NCI-H2227 (cell line): ENCODE data around the gene ACTRT3.

Experiments used
- DNase-seq: peaks from one replicate; lab custom pipeline; 2025; ENCODE audit not compliant: unreplicated experiment; lab: John Stamatoyannopoulos, UW

ACTRT3 gene

GRCh38 chr3:169769287-169770181 is at the start of gene ACTRT3:
Gene ACTRT3, minus strand, starts transcription at chr3:169769561. Its CDS starts 41 bp downstream, at chr3:169769520.
- DNase-seq, result peak; percentile 79

- DNase-seq, result no peak
Measured at GRCh38 chr3:169818316-169818715, 49.0 kb upstream of the ACTRT3 start.

GRCh38 chr3:169815590-169816150 is 46.3 kb upstream of the ACTRT3 start:
- DNase-seq, result no peak

- DNase-seq, result no peak
Measured at GRCh38 chr3:169813757-169814517, 44.6 kb upstream of the ACTRT3 start.

- DNase-seq, result no peak
Measured at GRCh38 chr3:169813278-169813677, 43.9 kb upstream of the ACTRT3 start.

GRCh38 chr3:169812332-169813235 is 43.2 kb upstream of the ACTRT3 start, which contains the start of the genes LRRC34 and LRRIQ4:
Gene LRRC34, minus strand, starts transcription at chr3:169812904. Its CDS starts 356 bp downstream, at chr3:169812548.
Gene LRRIQ4, plus strand, starts transcription at chr3:169812870. Its CDS starts 9,052 bp downstream, at chr3:169821922.
- DNase-seq, result peak; percentile 76

GRCh38 chr3:169811631-169812331 is 42.4 kb upstream of the ACTRT3 start:
- DNase-seq, result peak; percentile 58

GRCh38 chr3:169809230-169809795 is 40.0 kb upstream of the ACTRT3 start:
- DNase-seq, result no peak

GRCh38 chr3:169804681-169805080 is 35.3 kb upstream of the ACTRT3 start:
- no peak for DNase-seq

- DNase-seq, result no peak
Measured at GRCh38 chr3:169792359-169792758, 23.0 kb upstream of the ACTRT3 start.

GRCh38 chr3:169790687-169791429 is 21.5 kb upstream of the ACTRT3 start:
- no peak for DNase-seq

- DNase-seq, result no peak
Measured at GRCh38 chr3:169790219-169790618, 20.9 kb upstream of the ACTRT3 start.

- no peak for DNase-seq
Measured at GRCh38 chr3:169787791-169788190, 18.4 kb upstream of the ACTRT3 start.

- DNase-seq, result no peak
Measured at GRCh38 chr3:169787120-169787519, 17.8 kb upstream of the ACTRT3 start.

GRCh38 chr3:169781209-169781855 is 12.0 kb upstream of the ACTRT3 start:
- DNase-seq, result no peak

GRCh38 chr3:169780742-169781141 is 11.4 kb upstream of the ACTRT3 start:
- no peak for DNase-seq

GRCh38 chr3:169777822-169778221 is 8.5 kb upstream of the ACTRT3 start:
- no peak for DNase-seq

GRCh38 chr3:169774186-169774585 is 4.8 kb upstream of the ACTRT3 start:
- DNase-seq, result no peak
